HG03460 (cell line): ENCODE measurements around the gene APBA1.

Experiments used
- ATAC-seq: cut with Tn5 transposase; IDR thresholded peaks from one replicate; pipeline ENCODE4 v1.9.1; 2021; ENCODE audit not compliant: unreplicated experiment

APBA1 gene

DNA sequence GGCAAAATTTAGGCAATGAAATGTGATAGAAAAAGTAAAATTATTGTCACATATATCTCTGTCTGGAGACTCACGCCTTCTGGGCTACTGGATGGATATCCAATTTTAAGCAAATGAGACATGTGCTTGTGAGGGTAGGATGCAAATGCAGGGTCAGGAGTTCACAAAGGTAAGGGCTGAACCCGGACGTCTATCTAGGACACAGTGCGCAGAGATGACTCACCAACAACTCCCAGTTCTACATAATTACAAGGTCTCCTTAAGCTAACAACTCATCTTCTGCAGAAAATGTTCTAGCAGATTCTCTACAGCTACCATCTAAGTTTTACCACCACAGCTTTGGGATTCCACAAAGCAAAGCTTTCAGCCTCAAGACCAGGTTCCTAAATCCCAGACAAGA is 186.7 kb downstream of the APBA1 start:
- ATAC-seq = no peak

DNA sequence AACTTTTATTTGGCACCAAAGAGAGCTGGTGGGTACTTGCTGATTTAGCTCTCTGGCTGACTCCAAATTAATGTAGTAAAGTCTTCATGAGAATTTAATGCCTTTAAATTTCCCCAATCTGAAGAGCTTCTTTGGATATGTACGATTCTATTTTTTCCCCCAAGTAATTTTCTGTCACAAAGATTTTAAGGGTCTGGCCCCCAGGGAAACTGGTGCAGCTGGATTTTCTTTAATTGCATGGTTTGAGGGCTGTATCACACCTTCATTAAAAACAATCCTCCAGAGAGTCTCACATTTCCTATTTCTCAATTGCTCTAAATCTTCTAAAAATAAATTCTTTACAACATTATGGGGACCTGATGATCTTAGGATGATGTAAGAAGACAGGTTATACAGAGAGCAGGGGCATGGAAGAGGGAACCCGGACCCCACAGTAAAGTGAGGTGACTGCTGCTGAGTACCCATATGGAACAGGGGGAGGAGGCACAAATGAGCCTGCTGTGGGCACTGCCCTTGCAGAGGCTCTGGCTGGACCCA is 188.2 kb downstream of the APBA1 start:
- ATAC-seq = no peak

DNA sequence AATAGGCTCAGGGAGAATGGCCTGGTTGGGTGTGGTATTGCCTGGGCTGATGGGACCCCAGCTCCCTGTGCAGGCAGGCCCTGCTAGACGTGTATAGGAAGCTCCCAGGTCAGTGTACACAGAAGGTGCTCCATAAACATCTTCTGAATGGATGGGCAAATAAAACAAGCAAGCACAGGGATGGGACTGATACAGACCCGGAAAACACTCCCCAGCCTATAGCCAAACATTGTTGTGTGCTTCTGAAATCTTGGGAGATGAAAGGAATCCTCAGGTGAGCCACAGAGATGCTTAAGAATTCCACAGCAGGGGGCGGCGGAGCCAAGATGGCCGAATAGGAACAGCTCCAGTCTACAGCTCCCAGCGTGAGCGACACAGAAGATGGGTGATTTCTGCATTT is 195.4 kb downstream of the APBA1 start:
- ATAC-seq = no peak

DNA sequence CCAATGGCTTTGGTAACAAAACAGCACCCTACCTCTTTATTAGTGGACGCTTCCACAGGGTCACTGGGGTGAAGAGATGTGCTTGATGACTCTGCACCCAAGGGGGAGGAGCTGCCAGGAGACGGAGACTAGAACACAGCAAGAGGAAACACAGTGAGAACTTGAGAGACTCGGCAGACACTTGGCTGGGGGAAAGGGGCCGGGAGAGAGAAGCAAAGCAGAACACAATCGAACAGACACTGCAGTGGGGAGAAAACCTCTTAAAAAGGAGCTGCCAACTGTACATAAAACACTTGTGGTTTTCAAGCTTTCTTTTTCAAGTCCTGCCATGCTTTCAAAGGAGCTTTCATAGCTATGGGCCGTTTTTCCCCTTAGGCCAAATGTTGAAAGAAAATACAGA is 196.2 kb downstream of the APBA1 start:
- ATAC-seq = no peak

DNA sequence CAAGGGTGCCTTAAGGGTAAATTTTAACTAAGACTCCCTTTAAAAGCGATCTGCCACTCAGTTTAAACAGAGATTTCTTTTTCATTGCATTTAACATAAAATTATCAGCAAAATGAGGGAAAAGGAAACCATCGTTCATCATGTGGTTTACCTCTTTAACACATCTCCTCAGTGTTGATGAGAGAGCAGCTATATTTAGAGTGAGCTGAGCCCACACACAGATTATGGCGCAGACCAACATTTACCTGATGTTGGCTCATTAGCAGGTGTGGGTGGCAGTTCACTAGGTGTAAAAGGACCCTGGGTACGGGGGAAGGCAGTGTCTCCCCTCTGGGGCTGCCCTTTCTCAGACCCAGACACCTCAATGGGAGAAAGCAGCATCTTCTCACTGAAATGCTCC is 197.3 kb downstream of the APBA1 start:
- no peak for ATAC-seq

DNA sequence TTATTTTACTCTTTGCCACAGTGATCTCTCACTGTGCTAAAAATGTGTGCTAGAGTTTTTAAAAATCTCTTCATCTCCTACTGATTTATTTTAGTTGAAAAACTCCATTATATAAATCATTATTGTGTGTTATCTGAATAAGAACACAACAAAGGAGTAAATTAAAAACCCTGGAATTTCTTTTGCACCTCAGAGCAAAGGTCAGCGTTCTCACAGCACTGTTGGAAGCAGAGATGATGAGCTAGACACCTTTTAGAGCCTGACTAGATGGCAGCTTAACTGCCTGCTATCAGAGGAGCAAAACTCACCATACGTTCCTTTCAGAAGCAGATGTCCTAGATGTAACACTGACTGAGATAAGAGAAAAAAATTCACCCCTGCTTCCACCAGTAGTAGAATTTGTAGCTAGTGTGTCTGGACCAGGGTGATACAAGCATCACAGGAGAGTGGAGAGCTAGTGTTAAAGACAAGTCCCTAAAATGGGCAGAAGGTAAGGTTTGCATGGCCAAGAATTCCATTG is 200.0 kb downstream of the APBA1 start:
- no peak for ATAC-seq

DNA sequence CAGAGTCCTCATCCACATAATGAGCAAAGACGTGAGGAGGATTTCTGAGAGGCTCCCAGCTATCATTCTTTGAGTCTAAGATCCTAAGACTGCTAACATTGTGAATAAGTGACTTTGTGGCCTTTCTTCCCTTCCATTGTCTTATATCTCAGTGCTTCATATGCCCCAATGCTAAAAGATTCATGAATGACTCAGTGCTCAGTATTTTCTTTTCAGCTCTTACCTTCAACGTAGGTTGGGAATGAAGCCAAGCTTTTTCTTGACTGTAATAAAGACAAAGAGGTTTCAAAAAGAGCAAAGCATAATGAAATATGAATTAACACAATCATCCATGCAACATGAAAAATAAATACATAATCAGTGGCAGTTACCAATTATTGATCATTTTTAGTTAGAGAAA is 200.7 kb downstream of the APBA1 start:
- ATAC-seq = no peak

DNA sequence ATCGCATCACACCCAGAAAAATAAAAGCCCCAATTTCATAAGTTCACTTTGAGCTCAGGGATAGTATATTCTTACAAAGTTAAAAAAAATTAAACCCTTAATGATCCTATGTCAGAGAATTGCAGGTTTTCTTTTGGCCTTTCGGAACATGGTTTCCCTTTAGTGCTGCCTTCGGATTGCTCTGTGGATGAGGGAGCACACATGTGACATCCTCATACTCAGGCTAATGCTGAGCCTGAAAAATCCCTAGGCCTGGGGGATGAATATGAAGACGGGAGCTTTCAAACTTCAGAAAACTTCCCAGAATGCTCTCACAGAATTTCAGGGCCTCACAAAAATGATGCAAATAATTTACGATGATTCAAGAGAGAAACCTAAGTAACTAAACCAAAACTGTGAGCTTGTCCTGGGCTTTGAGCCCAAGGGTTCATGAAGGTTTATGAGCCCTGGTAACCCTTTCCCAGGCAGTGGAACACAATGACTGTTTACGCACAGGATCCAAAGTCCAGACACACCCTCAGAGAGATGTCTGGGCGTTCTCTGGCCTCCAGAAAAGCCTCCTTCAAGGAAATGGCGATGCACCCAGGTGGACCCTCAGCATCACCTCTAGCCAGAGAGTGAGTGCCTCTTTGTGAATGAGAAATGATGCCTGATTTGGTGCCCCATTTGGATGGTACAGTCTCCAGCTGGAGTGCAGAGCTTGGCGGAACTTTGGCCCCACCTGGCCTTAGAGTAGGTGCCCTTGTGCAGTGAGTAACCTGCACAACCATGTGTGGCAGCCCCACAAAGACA is 201.8 kb downstream of the APBA1 start:
- ATAC-seq = no peak

DNA sequence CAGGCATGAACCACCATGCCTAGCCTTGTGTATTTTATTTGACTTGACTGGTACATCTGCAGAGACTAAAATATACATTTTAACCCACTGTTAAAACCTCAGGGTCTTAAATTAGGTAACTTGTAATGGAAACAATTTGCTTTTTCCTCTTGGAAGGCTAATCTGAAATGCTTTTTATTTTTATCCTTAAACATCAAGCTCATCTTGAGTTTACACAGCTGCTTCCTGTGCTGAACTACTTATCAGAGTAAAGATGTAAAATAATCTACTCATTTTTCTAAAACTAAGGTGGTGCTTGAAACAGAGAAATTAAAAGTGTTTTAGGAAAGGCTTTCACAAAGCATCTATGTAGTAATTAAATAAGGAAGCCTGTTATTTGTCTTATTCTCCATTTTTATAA is 203.0 kb downstream of the APBA1 start:
- ATAC-seq = no peak

DNA sequence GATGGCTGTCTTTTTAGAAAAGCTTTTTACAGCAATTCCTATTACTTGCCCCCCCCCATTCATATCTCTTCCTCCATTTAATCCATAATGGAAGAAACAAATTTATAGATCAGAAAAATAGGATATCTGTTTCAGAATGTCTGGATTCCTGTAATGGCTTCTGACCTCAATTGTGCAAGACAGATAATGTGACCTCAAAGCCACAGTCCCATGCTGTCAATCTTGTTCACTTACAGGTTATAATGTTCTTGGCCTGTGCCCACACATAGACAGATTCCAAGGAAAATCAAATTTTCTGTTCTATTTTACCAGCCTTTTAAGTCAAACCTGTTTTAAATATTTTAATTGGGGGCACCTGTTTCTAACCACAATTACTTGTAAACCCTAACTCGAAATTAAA is 203.8 kb downstream of the APBA1 start:
- ATAC-seq = no peak

DNA sequence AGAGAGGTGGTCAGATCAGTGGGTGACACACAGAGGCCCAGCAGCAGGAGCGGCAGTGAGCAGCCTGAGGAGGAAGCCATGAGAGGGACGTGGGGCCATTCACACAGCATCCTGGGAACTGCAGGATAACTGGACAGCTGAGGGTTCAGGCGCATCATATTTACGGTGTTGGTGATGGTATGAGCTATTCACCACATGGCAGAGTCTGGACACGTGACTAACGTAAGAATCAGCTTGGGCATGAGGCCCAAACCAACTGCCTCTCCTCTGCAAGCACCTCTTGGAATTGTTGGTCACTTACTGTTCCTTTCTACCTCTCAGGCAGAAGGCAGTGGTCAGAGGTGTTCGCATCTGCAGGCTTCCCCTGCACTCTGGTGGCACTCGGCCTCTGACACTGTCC is 206.0 kb downstream of the APBA1 start:
- no peak for ATAC-seq

DNA sequence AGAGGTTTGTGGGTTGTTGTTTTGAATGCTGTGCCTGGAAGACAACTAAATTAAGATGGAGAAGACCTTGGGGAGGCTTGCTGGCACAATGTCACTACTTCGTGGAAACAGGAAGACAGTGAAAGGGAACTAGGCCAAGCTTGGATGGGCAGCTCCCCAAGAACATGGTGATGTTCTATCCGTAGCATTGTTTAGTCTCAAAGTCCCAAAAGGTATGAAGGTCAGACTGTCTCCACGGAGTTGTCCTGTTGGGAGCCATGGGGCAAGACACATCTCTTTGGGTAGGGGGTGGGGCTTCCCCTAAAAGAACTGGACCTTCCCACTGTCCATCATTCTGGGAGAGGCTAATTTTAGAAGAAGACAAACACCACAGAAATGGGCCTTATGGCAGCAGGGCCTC is 206.7 kb downstream of the APBA1 start:
- ATAC-seq = no peak

DNA sequence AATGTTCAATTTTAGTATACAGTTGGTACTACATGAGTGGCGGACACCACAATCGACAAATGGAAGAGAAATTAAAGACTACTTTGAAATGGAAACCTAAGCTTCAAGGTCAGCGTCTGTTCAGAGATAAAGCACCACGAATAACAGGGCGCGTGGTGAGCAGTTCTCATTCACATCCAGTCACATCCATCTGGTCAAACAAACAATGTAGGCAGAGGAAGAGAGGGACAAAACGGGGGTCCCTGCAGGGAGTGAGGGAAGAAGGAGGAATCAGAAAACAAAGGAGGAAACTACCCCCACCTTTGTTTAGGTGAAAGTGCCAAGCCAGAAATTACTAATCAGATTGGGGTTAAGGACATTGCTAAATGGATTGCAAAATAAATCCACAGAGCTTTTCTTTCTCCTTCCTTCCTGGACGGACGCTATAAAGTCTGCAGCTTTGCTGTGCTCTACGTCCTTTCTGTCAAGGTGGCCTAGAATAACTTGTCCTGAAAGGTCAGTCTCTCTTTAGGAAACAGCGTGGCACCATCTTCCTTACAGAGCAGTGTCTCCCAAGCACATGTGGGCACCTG is 208.6 kb downstream of the APBA1 start:
- ATAC-seq = no peak

DNA sequence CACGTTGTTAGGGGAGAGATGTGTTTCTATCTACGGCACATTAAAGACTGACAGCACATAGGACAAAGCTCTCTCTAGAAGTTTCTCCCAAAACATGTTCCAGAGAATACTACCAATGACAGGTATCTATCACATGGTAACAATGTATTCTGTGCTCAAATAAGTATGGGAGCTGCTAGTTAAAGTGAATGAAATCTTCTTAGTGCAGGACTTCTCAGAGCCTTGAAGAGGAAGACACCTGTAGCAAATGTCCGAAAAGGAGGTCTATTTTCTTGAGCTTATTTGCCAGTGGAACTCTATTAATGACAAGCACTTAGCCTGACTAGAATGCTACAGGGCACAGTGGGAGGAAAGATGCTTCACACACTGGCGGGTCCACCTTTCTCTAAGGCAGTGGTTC is 209.8 kb downstream of the APBA1 start:
- ATAC-seq = no peak

DNA sequence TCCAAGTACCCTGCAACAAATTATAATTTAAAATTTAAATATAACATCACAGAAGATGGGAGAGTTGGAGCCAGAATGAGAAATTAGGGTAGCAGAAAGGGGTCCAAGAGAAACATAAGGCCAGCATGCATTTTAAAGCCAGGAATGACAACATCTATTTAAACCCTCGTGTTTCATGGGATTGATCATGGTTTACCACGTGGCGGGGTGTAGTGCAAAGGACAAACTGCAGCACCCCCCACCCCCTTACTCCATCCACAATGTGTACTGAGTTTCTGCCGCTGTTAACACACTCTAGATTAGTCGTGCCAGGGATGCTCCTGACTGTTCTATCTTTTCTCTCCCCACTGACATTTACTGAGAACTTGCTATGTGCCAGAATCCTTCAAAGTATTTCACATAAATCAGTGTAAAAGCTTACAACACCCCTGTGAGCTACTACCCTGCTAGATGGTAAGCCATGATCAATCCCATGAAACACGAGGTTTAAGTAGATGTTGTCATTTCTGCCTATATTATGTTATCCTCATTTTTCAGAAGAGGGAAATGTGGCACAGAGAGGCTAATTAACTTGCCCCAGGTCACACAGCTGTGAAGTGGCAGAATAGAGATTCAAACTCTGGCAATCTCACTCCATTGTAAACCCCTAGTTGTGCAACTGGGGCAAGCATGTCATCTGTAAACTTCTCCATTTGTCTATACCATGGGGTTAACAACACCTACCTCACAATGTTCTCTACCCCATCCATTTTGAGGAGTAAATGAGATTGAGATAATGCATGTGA is 210.9 kb downstream of the APBA1 start:
- no peak for ATAC-seq

DNA sequence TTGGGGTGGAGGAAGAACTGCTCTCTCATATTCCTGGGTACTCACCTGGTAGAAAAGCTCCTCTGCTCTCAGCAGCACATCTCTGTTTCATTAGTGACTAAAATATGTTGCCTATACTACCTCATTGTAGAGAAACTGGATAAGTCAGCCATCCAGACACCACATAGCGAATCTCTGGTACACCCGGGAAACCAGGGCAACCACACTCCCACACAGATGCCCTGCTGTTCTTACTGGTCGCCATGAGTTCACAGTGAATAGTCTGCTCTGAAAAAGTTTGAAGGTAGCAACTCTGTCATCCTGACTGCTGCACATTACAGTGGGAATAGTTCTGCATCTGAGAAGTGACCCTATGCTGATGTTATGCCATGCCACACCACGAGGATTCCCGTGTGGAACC is 212.2 kb downstream of the APBA1 start:
- no peak for ATAC-seq

DNA sequence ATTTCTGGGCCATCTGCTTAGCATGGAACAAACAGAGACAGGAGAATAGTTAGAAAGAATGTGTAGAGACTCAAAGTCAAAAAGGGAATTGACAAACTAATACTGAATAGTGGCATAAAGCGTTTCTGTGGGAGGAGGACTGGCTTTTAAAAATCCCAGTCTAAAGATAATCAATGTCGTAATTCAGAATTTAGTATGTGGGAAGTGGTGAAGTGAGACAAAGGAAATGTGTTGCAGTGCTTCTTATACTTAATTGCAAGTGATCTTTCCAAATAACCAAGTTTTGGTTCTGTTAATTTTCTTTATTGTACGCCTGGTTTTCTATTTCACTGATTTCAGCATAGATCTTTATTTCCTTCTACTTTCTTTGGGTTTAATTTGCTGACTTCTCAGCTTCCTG is 214.0 kb downstream of the APBA1 start:
- ATAC-seq = no peak

DNA sequence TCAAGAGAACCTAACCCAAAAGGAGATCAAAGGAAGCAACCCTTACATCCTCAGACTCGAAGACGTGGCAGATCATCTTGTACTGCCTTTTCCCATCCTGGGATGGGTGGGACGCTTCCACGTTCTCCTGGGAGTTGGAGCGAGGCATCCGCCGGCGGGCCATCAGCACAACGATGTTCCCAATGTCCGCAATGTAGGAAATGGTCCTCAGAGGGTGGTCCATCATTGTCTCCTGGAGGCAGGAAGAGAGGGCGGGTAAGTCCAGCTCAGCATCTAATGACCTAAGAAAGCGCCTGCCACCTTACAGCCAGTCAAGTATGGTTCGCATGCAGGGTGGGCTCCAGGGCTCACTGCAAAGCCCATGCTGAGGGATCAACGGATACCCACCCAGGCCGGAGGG is 216.0 kb downstream of the APBA1 start:
- ATAC-seq = no peak

DNA sequence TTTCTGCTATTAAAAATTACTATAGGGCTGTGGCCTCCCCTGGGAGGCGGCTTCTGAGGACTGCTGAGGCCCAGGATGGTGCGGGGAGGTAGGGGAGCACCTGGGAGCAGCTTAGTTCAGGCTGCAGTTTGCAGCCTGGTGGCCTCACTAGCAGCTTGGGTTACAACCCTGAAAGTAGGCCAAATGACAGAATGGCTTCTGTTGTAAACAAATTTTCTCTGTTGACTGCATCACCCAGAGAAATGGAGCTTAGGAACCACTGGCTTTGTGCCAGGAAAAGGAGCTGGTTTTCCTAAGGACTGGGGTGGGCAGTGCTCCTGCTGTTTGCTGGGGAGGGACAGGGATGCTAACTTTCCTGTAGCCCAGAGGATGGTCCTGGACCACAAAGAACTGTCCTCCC is 216.9 kb downstream of the APBA1 start:
- ATAC-seq = no peak

DNA sequence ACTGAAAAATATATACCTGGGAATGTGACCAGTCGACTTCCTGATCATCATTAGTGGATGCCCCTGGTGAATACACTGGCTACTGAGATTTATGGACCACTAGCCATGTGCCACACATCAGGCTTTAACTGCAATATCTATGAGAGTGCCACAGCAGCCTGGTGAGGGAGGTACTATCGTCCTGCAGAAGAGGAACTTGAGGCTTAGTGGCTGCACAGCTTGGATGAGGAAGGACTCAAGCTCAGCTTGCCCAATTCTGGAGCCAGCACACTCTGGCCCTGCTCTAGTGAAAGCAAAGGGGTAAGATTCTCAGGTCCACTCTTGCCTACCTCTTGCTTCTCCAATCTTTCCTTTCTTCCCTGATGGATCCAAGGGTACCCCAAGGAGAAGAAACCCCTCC is 217.8 kb downstream of the APBA1 start:
- ATAC-seq = no peak

DNA sequence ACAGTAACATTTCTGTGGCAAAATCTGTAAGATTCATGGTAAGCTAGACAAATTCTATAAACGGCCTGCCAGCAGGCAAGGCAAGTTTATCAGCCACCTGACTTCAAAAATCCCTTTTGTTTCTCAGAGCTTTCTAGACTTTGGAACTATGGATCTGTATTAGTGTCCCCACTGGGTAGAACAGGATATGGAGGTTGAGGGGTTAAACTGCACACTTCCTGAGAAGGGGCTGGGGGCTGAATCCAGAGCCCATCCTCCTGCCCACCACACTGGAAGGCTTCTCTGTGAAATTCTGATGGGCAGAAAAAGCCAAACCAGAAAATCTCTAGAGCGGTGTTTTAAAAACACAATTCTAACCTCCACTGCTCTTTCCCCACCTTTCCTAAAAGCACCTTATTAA is 218.4 kb downstream of the APBA1 start:
- ATAC-seq = no peak
